ENCODE measurements around the gene SLK. TPM values are rescaled to one million over a fixed set of nuclear protein-coding genes. Genes with fewer than 3 reads are reported as not detected.

SLK gene
- total RNA-seq, 6 donors from 2014 or later, result 38.7 to 103 (median 58.1) TPM

DNA sequence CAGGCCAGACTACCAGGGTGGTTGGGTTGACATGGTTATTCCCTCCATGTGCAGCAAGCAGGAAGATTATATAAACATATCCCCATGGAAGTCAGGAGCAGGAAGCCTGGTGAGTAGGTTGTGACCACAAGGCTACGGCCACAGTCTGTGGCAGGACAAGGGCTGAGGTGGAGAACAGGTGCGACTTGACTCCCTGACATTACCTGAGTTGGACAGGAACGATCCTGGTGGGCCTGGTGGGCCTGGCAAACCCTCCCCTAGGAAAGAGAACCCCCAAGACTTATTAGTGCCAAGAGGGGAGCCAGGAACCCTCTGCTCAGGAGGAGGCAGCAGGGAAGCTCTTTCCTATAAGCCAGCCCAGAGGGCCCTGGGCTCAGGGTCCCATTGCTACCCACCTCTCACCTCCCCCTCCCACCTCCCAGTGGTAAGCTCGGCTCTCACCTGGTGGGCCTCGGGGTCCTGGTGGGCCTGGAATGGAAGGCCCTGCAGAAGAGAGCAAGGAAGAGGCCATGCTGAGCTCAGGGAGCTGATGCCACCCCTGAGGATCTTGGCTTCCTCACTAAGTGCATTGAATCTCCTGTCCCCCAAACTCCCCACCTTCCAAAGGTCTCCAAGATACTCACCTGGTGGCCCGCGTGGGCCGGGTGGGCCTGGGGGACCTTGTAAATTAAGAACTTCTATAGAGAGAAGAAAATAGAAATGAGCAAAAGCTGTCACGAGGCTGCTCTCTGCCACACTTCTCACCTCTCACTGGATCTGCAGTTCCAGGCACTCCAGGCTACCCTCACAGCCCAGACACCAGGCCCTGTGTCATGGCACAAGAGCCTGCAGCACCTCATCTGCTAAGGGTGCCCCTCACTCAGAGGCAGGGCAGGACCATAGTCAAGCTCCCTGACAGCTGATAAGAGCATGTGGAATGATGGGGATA lies 74.2 kb downstream of the SLK start:
- no peaks in the 10 kb centered on the region for H3K9me3 ChIP-seq
- 85% methylated on average over 8 of the region's 9 CpGs for WGBS, 2 donors
- no peaks in the 10 kb centered on the region for H3K27me3 ChIP-seq
- H3K36me3 ChIP-seq, result no peaks in the 10 kb centered on the region
- no peak for DNase-seq
- H3K4me3 ChIP-seq, result no peak overlapping the region
- no peak for TF ChIP-seq EP300 (IDR thresholded peaks at IDR 0.05)
- no peak for TF ChIP-seq POLR2A (IDR thresholded peaks at IDR 0.05)
- TF ChIP-seq POLR2AphosphoS5 (IDR thresholded peaks at IDR 0.05), result no peak
- TF ChIP-seq, protein P1, sequence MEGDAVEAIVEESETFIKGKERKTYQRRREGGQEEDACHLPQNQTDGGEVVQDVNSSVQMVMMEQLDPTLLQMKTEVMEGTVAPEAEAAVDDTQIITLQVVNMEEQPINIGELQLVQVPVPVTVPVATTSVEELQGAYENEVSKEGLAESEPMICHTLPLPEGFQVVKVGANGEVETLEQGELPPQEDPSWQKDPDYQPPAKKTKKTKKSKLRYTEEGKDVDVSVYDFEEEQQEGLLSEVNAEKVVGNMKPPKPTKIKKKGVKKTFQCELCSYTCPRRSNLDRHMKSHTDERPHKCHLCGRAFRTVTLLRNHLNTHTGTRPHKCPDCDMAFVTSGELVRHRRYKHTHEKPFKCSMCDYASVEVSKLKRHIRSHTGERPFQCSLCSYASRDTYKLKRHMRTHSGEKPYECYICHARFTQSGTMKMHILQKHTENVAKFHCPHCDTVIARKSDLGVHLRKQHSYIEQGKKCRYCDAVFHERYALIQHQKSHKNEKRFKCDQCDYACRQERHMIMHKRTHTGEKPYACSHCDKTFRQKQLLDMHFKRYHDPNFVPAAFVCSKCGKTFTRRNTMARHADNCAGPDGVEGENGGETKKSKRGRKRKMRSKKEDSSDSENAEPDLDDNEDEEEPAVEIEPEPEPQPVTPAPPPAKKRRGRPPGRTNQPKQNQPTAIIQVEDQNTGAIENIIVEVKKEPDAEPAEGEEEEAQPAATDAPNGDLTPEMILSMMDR (IDR thresholded peaks at IDR 0.05), result no peak
- no peaks in the 10 kb centered on the region for H3K4me1 ChIP-seq
- ATAC-seq (ENCODE audit: low FRiP score in 2 of 2), result no peak
- no peak overlapping the region for H3K27ac ChIP-seq

DNA sequence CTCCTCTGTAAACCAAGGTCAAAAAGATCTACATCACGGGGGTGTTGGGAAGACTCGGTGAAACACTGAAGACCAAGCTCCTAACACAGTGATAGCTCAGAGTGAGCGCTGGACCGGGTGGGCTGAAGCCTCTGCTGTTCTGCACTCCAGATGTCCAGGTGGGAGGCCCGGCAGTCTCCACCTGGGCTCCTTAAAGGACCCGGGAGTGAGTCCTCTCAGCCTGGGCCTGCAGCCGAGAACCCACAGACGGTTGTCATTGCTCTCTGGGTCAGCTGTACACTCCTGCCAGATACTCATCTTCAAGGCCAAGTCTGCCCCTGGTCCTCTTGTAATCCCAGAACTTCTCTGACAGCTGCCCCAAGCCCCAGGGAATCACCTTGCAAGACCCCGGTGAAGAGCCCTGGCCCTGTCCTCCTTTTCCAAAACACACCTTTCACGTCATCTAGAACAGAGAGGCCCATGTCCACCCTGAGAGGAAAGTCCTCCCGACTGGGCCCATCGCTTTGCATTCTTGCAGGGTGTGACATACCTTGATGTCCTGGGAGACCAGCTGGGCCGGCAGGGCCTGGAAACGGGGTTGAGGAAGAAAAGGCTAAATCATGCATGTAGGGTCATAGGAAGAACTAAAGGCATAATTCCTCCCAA lies 75.1 kb downstream of the SLK start:
- no peak for TF ChIP-seq POLR2AphosphoS5 (IDR thresholded peaks at IDR 0.05)
- TF ChIP-seq, protein P1 (IDR thresholded peaks at IDR 0.05), result no peak
- TF ChIP-seq POLR2A (IDR thresholded peaks at IDR 0.05), result no peak
- TF ChIP-seq EP300 (IDR thresholded peaks at IDR 0.05), result no peak
- WGBS, 2 donors, result 88 to 89% methylated on average over 12 to 14 of the region's 14 CpGs
- Histone ChIP-seq H3K4me3 (no peak overlapping the region), H3K4me1 (no peaks in the 10 kb centered on the region), H3K27me3 (no peaks in the 10 kb centered on the region), H3K9me3 (no peaks in the 10 kb centered on the region), H3K36me3 (no peaks in the 10 kb centered on the region), H3K27ac (no peak overlapping the region)
- no peak for ATAC-seq (ENCODE audit: low FRiP score in 2 of 2)
- DNase-seq, result no peak

DNA sequence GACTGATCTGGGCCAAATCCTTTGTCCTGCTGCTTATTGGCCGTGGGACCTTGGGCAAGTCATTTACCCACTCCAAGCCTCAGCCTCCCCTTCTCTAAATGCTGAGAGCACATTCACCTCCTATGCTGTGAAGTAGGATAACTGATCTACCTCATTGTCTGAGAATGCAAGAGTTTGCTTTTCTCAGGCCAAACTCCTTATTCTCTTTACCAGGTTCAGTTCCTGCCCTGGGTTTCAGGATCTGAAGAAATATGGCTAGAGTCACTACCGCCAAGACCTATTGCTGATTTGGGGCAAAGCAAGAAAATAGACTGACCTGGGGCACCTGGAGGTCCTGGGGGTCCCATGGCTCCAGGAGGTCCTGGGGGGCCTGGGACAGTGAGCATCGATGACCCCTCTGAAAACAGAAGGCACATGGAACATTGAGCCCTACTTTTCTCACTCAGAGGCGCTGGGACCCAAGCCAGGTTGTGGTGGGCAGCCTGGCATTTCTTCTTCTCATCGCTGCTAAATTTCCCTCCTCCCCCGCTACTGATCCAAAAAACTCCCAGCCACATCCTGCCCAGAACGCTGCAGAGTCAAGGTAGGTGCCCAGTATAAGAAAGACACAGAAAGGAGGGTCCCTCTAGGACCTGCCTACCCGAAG lies 76.4 kb downstream of the SLK start:
- ATAC-seq (ENCODE audit: low FRiP score in 2 of 2), result no peak
- no peaks in the 10 kb centered on the region for H3K4me1 ChIP-seq
- no peaks in the 10 kb centered on the region for H3K9me3 ChIP-seq
- no peak overlapping the region for H3K4me3 ChIP-seq
- no peaks in the 10 kb centered on the region for H3K36me3 ChIP-seq
- 79 to 89% methylated on average over 8 of the region's 8 CpGs for WGBS, 2 donors
- TF ChIP-seq, protein P1 (IDR thresholded peaks at IDR 0.05), result no peak
- TF ChIP-seq POLR2AphosphoS5 (IDR thresholded peaks at IDR 0.05) (no peak), POLR2A (IDR thresholded peaks at IDR 0.05) (no peak), EP300 (IDR thresholded peaks at IDR 0.05) (no peak)
- no peak overlapping the region for H3K27ac ChIP-seq
- no peak for DNase-seq
- H3K27me3 ChIP-seq, result no peaks in the 10 kb centered on the region

DNA sequence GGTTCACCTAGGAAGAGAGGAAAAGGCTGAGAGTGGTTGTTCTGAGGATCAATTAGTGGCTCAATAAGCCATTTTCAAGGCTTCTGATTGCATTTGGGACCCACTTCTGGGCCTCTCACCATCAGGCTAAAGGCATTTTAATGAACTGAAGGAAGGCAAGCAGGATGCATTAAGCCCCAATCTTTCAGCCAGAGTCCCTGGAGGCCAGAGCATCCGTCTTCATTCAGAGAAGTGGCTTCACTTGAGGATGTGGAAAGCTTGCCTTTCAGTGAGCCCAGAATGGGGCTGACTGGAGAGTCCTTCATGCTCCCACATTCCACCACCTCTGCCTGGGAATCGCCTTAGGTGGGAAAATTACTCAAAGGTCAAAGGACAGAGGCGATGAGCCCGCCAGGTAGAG lies 76.9 kb downstream of the SLK start:
- no peaks in the 10 kb centered on the region for H3K36me3 ChIP-seq
- no peak overlapping the region for H3K4me3 ChIP-seq
- H3K27ac ChIP-seq, result no peak overlapping the region
- no peaks in the 10 kb centered on the region for H3K27me3 ChIP-seq
- TF ChIP-seq, protein P1 (IDR thresholded peaks at IDR 0.05), result no peak
- TF ChIP-seq EP300 (IDR thresholded peaks at IDR 0.05) (no peak), POLR2AphosphoS5 (IDR thresholded peaks at IDR 0.05) (no peak), POLR2A (IDR thresholded peaks at IDR 0.05) (no peak)
- ATAC-seq (ENCODE audit: low FRiP score in 2 of 2) (no peak), DNase-seq (no peak)
- 73 to 92% methylated on average over 4 of the region's 4 CpGs for WGBS, 2 donors
- H3K4me1 ChIP-seq, result peaks cover 0 to 1% (median under 1%) of the 10 kb centered on the region in 4 donors
- no peaks in the 10 kb centered on the region for H3K9me3 ChIP-seq

Measured in upper lobe of left lung (tissue), 6 donors.